PC-9 (cell line): ENCODE measurements around the gene PAM16.

Source experiments
- EZH2 ChIP-seq: fragments of 200-600 bp; sonication (generic); IDR thresholded peaks from 2 replicates; pipeline ENCODE4 v1.8.0; 2017; ENCODE audit warnings: antibody characterized with exemption, low read depth
- TF ChIP-seq, protein P1 (sequence below): fragments of 200-600 bp; sonication (generic); conservative IDR thresholded peaks from 2 replicates; pipeline ENCODE4 v1.6.1; 2017; ENCODE audit warnings: mixed run types, antibody characterized with exemption, mild to moderate bottlenecking, moderate library complexity

- TF ChIP-seq, protein P1, sequence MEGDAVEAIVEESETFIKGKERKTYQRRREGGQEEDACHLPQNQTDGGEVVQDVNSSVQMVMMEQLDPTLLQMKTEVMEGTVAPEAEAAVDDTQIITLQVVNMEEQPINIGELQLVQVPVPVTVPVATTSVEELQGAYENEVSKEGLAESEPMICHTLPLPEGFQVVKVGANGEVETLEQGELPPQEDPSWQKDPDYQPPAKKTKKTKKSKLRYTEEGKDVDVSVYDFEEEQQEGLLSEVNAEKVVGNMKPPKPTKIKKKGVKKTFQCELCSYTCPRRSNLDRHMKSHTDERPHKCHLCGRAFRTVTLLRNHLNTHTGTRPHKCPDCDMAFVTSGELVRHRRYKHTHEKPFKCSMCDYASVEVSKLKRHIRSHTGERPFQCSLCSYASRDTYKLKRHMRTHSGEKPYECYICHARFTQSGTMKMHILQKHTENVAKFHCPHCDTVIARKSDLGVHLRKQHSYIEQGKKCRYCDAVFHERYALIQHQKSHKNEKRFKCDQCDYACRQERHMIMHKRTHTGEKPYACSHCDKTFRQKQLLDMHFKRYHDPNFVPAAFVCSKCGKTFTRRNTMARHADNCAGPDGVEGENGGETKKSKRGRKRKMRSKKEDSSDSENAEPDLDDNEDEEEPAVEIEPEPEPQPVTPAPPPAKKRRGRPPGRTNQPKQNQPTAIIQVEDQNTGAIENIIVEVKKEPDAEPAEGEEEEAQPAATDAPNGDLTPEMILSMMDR = no peak
- no peak for TF ChIP-seq EZH2
Measured at GRCh38 chr16:4321286-4322120, 29.6 kb downstream of the PAM16 start.
